Nucleus accumbens (tissue), 56 donors: ENCODE results near the gene H2BW1.
"Not testable (repeated sequence)": the region's sequence is repeated elsewhere in the genome, so short reads cannot be mapped to it uniquely, and the experiment has no call there.

Source experiments
- DNase-seq, 56 donors: peaks; one replicate each; lab custom pipeline; 2025; lab: John Stamatoyannopoulos, UW

Gene H2BW1, protein sequence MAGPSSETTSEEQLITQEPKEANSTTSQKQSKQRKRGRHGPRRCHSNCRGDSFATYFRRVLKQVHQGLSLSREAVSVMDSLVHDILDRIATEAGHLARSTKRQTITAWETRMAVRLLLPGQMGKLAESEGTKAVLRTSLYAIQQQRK

DNA sequence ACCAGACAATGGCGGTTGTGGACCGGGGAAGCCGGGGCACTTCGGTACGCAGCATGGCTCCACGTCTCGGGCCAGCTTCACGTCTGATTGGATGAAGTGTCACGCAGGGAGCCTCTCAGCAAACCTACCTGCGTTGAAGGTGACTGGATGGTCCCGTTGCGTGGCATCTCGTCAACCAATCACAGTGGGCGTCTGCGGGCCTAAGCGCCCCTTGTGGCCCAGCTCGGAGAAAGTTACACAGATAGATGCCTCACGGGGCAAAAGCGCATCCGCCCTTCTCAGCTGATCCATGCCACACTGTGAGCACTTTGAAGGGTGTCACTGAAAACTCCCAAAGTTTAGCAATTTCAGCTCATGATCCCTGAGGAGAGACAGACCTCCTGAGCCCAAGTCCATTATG, at the start of gene H2BW1:
Gene H2BW1, minus strand, starts transcription at position 103 of the 400 bp plus-strand sequence. CDS start 132 bp downstream, outside the sequence.
- no peak for DNase-seq

DNA sequence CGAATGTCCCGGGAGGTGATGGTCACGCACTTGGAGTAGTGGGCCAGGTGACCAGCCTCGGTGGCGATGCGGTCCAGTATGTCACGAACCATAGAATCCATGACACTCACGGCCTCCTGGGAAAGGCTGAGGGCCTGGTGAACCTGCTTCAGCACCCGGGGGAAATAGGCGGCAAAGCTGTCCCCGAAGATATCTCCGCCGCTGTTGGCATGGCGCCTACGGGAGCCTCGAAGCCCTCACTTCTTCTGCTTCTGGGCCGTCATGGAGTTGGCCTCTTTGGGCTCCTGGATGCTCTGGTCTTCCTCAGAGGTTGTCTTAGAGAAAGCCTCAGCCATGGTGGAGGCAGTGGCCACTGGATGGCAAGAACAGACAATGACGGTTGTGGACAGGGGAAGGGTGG, 49.1 kb upstream of the H2BW1 start:
- DNase-seq, result not testable (repeated sequence)

DNA sequence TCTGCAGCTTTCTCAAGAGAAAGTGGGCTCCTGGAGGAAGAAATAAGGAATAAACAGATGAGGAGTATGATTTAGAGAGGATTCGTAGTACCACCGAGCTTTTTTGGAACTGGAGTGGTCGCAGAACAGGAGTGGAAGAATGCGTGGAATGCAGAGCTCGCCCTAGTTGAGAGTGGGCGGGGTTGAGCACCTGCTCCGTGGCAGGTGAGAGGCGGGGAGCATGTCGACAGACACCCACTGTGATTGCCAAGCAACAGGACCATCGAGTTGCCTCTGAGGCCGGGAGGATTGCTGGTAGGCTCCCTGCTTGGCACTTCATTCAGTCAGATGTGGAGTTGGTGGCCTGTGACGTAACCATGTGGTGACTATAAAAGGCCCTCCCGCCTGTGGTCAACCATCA, 41.4 kb upstream of the H2BW1 start:
- not testable (repeated sequence) for DNase-seq

DNA sequence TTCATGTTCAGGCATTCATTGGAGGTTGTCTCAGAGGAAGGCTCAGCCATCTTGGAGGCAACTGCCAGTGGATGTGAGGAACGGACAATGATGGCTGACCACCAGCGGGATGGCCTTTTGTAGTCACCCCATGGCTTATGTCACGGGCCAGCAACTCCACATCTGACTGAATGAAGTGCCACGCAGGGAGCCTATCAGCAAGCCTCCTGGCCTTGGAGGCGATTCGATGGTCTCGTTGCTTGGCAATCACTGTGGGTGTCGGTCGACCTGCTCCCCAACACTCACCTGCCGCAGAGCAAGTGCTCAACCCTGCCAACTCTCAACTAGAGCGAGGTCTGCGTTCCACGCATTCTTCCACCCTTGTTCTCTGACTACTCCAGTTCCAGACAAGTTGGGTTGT, 33.7 kb upstream of the H2BW1 start:
- DNase-seq, result no peak

DNA sequence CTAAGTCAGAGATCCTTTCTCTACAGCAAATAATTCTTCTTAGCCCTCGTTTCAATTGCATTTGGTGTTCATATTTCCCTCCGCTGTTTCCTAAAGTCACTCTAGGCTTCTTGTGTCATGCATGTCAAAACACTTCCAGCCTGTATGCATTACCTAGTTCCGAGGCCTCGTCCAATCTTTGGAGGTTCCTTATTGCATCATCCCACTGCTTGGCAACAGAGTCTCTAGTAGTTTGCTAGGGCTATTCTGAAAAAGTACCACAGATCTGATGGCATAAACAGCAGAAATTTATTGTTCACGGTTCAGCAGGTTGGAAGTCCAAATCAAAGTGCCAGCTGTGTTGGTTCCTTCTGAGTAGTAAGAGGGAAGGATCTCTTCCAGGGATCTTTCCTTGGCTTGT, 32.1 kb upstream of the H2BW1 start:
- no peak for DNase-seq

DNA sequence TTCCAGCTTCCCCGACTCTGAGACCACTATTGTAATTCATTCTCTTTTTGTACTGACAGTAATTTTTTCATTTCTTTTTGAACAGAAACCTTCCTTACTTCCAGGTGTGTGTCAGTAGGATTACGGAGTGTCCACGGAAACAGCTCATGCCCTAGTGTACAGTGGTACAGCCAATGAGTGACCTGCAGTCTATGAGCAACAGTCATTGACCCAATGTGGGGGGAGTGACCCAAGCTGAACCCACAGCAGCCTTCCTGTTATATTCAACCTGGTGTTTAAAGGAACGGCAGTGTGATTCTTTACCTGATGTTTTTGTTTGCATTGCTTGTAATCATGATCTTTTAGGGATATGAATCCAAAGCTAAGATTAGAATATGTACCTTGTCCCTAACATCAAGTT, 27.5 kb upstream of the H2BW1 start:
- DNase-seq, result no peak

DNA sequence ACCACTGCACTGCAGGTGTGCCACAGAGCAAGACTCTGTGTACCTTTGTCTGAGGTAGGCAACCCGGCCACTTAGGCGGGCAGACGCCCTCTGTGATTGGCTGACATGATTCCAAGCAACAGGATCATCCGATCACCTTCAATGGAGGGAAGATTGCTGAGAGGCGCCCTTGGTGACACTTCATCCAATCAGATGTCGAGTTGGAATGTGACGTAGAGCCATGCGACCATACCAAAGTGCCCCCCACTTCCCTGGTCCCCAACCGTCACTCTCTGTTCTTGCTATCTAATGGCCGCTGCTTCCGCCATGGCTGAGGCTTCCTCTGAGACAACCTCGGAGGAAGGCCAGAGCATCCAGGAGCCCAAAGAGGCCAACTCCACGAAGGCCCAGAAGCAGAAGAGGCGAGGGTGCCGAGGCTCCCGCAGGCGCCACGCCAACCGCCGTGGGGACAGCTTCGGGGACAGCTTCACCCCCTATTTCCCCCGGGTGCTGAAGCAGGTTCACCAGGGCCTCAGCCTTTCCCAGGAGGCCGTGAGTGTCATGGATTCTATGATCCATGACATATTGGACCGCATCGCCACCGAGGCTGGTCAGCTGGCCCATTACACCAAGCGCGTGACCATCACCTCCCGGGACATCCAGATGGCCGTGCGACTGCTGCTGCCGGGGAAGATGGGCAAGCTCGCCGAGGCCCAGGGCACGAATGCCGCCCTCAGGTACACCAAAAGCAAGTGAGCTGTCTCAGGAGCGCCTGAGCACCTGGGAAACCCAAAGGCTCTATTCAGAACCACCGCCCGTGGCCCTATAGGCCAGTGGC, 26.4 kb upstream of the H2BW1 start, which contains the start of gene H2BW2:
Gene H2BW2, plus strand, starts transcription at position 268 of the 817 bp plus-strand sequence. Its CDS starts 39 bp downstream, at position 307.
- no peak for DNase-seq

DNA sequence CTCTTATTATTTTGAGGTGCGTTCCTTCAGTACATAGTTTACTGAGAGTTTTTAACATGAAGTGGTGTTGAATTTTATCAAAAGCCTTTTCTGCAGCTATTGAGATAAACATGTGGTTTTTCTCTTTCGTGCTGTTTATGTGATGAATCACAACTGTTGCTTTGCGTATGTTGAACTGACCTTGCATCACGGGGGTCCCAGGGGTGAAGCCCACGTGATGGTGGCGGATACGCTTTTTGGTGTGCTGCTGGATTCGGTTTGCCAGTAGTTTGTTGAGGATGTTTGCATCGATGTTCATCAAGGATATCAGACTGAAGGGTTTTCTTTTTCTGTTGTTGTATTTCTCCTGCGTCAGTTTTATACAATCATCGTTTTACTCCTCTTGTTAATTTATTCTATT, 4.6 kb upstream of the H2BW1 start:
- no peak for DNase-seq

DNA sequence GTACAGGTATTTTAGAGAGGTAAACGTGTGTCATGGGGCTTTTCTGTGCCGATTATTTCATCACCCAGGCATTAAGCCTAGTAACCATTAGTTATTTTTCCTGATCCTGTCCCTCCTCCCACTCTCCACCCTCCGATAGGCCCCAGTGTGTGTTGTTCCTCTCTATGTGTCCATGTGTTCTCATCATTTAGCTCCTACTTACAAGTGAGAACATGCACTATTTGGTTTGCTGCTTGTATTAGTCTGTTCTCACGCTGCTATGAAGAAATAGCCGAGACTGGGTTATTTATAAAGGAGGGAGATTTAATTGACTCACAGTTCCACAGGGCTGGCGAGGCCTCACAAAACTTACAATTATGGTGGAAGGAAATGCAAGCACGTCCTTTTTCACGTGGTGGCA, 2.1 kb upstream of the H2BW1 start:
- DNase-seq, result not testable (repeated sequence)

DNA sequence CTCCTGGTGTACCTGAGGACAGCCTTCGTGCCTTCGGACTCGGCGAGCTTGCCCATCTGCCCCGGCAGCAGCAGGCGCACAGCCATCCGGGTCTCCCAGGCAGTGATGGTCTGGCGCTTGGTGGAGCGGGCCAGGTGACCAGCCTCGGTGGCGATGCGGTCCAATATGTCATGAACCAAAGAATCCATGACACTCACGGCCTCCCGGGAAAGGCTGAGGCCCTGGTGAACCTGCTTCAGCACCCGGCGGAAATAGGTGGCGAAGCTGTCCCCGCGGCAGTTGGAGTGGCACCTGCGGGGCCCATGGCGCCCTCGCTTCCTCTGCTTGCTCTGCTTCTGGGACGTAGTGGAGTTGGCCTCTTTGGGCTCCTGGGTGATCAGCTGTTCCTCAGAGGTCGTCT, 350 bp downstream of the H2BW1 start:
- DNase-seq, result no peak

DNA sequence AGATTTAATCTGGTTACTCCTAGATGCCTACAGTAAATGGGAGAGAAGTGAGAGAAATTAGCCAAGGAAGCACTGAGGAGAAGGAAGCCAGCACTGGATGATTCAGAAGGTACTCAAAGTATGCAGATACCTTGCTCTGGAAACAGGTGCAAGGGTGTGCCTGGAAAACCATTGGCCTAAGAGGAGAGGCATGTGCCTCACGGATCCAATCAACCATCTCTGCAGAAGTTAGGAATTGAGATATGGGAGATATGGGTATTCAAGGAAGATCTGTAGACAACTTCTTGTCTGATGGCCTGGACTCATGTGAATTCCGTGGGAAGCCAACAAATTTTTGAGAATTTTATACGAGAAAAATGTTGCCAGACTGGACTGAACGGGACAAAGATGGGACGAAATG, 4.7 kb downstream of the H2BW1 start:
- no peak for DNase-seq

DNA sequence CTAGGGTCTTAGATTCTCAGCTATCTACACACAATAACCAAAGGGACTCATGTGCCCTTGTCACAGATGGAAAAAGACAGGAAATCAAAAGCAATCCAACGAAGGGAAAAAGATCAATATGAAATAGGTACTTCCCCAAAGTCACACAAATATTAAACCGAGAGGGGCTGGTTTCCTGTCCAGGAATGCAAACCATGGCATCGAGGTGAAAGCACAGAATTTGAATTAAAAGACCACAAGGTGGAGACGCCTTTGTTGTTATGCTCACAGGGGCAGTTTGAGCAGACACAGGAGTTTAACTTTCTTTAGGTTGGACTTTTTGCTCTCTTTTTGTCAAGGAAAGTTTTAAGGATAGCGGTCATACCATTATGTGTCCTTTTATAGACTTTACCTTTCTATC, 14.3 kb downstream of the H2BW1 start:
- DNase-seq, result no peak

DNA sequence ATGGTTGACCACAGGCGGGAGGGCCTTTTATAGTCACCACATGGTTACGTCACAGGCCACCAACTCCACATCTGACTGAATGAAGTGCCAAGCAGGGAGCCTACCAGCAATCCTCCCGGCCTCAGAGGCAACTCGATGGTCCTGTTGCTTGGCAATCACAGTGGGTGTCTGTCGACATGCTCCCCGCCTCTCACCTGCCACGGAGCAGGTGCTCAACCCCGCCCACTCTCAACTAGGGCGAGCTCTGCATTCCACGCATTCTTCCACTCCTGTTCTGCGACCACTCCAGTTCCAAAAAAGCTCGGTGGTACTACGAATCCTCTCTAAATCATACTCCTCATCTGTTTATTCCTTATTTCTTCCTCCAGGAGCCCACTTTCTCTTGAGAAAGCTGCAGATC, 30.0 kb downstream of the H2BW1 start:
- not testable (repeated sequence) for DNase-seq

DNA sequence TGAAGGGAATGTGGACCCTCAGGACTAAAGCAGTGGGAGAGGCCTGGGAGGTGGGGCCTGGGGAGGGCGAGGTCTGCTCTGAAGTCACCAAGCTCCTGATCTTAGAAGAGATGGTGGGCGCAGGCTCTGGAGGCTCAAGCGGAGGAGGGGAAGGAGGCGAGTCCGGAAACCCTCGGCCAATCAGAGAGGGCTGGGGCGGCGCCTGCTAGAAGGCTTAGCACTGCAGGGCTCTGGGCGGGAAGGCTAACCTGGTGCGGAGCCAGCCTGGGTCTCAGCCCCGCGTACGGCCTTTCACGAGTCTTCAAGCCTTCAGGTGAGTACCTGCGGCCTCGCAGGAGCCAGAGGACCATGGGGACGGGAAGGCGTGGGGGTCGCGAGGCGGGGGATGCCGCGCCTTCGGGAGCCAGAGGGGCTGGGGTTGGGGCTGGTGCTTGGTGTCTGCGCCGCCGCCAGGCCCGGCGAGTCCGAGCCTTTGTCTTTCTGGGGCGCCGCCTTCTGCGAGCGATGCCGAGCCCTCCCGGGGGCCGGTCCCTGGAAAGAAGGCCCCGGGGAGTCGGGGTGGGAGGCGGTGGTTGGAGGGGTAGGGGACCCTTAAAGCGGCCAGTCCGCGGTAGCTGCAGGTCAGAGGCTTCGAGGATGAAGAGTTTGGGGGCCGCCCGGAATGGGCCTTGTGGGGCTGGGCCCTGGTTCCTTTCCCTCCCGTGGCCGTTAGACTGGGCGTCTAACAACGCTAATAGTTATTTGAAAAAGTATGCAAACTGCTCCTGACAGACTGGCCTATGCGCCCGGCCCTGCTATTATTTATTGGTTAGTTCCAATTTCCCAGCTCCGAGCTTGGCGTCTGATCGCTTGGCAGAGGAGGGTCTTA, 50.9 kb downstream of the H2BW1 start, which contains the start of gene TMSB15B:
Gene TMSB15B, plus strand, starts transcription at position 217 of the 868 bp plus-strand sequence.
- not testable (repeated sequence) for DNase-seq
